CD4-positive, alpha-beta T cell treated with Interleukin-4 for 1 hour (primary cell): ENCODE results near the gene PIEZO2.
"Not testable (repeated sequence)": the region's sequence is repeated elsewhere in the genome, so short reads cannot be mapped to it uniquely, and the experiment has no call there.

Source experiments
- DNase-seq, 2 donors: peaks; one replicate each; pipeline ENCODE4 v3.0.0-alpha.2; 2020 to 2022

Gene PIEZO2

DNA sequence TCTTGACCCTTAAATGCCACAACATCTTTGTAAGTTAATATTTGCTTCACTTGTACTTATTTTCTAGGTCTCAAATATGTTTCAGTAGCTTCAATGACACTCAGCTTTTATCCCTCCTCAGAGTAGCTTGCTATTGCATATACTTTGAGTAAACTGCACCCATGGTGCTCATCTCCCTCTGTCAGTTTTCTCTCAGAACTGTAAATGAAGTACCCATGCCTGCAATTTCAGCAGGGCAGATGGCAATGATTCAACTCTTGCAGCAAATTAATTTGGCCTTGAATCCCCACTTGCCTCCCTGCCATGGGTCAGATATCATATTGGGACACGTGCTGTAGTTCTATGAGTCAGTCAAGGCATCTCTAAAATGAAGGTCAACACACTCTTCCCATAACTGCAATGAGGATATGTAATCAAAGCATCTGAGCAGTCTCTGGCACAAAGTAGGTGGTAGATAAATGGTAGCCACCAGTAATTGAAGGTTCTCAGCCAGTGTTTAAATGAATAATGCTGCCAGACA is 225.8 kb downstream of the PIEZO2 start:
- DNase-seq: no peak

DNA sequence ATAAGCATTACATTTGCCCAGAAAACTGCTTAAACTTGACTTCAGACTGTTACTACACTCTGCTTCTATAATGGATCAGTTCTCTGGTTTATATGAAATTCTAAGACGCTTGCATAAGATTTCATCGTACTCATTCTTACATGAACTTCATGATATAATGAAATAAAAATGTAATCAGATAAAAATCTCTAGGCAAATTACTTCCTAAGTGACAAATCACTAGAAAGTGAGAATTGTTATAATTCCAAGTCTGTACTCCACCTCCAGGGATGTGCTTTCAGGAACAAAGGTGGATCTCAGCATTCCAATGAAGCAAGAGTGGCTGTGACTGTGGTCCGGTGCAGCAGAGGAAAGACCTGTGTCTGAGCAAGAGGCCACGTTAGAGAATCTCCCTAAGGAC is 226.2 kb downstream of the PIEZO2 start:
- DNase-seq: no peak

DNA sequence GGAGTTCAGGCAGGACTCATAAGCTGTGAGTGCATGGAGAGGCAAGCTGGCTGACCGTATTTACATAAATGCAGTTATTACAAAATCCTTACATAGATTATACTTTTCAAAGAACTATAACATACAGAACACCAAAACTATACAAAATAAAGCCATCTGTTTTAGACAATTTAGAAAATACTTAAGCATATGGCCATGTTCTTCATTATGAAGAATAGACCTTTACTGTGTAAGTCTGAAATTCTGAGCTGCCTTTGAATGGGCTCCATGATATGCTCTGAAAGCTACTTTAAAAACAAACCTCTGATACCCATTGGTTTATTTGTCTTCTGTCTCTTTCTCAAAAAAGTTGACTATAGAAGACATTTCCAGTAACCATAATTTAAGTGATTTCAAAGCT is 226.7 kb downstream of the PIEZO2 start:
- DNase-seq: not testable (repeated sequence)

DNA sequence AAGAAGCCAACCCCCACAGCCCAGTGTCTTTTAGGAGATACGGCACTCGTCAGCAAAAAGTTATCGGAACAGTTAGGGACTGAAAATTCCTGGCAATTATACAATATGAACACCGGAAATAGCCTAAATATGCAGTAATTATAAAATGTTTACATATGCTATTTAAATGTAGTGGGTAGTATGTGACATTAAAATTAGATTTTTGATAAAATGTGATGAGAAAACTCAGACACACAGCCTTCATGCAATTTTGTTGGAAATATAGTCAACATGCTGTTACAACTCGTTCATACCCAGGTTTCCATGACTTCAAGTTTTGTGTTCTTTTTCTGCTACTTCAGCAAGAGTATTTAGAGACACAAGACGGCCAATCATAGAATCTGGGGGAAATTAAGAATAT is 229.1 kb downstream of the PIEZO2 start:
- DNase-seq: not testable (repeated sequence)

DNA sequence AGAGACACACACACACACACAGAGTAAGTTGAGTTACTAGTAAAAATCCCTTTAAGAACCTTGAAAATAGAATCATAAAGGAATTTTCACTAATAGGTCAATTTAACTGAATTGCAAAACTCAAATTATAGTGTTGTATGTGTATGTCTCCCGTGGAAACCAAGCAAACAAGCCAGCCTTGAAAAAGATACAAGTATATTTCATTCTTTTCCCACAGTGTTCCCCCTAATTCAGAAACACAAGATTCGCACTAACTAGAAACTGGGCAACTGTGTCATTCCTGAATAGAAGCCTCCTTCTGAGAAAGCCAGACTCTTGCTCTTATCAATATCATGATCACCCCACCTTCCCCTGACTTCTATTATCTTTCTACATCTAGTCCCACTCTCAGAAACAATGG is 229.5 kb downstream of the PIEZO2 start:
- DNase-seq: no peak

DNA sequence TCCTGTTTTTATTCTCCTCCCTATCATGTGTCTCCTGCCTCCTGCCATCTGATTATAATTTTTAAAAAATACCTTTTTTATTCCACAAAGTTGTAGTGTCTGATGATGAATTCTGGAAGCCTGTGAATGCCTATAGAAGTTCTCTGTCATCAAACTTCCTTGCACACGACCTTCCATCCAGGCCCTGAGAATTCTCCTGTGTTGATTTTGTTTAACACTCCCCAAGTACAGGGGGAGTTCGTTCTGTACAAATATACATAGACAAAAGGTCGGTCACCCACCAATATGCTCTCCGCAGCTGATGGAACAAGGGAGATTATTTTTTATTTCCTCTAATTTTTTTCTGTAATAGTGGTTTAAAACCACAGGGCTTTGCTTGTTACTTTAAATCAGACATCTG is 232.5 kb downstream of the PIEZO2 start:
- no peak for DNase-seq

DNA sequence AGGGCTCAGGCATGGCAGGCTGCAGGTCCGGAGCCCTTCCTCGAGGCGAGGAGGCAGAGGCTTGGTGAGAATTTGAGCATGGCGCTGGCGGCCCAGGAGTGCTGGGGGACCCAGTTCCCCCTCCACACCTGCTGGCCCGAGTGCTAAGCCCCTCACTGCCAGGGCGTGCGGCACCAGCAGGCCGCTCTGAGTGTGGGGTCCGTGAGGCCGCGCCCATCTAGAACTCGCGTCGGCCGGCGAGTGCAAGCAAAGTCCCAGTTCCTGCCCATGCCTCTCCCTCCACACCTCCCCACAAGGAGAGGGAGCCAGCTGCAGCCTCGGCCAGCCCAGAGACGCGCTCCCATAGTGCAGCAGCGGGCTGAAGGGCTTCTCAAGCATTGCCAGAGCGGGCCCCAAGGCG is 233.0 kb downstream of the PIEZO2 start:
- no peak for DNase-seq

DNA sequence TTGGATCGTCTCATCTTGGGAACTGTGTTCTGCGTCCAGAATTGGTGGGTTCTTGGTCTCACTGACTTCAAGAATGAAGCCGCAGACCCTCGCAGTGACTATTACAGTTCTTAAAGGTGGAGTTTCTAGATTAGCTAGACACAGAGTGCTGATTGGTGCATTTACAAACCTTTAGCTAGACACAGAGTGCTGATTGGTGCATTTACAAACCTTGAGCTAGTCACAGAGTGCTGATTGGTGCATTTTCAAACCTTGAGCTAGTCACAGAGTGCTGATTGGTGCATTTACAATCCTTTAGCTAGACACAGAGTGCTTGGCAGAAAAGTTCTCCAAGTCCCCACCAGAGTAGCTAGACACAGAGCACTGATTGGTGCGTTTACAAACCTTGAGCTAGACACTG is 233.6 kb downstream of the PIEZO2 start:
- not testable (repeated sequence) for DNase-seq

DNA sequence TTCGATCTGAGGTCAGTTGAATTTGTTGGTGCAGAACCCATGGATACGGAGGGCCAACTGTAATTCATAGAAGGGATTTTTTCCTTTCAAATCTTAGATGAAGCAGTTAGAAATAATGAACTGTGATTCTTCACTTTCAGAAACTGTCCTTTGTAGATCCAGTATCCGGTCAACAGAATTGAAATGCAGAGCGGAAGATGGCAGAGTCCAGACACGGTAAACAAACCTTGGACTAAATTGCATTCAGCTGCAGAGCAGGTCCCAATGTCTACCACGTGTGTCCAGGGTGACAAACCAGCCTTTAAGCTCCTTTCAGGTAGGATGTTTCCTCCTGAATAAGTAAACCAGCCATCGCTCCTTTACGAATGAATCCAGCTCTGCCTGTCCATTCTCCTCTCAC is 234.8 kb downstream of the PIEZO2 start:
- not testable (repeated sequence) for DNase-seq

DNA sequence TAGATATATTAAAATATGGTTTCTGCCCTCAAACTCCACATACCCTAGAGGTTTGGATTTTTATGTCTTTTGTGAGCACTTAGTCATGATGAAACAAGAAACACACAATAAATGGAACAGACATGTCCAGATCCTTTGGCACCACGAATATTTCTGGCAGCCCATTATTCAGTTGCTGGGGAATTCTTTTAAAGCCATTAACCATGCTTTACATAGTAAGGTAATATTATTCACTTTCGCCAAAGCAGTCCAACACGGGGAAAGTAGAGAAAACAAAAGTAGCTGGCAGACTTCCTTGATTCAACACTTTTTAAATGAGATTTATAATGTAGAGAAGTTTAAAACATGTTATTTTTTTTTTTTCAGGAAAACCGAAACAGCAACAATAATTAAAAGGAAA is 235.4 kb downstream of the PIEZO2 start:
- no peak for DNase-seq

DNA sequence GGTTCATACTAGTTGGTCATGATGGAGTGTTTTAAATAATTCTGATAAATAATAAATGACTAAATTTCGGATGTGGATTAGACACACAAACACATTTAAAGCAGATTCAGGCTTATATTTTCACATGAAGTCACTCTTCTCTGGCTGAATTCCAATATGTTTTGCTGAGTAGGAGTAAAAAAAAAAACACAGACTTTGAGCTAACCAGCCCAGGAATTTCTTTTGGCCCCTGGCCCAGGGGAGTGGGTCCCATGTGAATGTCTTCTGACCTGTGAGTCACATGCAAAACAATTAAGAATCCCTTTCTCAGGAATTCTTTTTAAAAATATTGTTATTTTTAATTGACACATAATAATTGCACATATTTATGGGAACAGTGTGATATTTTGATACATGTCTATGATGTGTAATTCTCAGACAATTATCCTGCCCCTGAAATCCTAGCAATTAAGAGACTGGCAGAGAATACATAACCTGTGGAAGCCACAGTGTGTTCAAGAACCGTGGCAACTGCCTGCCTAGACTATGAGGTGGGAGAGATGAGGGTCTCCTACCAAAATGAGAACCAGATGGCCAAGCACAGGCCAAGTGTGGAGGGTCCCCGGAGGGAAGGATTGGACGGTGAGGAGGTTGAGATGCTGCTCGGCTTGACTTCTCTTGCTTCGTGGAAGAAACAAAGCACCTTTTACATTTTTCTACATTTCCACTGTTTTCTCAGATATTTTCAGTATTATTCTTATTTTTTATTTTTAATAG is 236.4 kb downstream of the PIEZO2 start:
- DNase-seq: no peak

DNA sequence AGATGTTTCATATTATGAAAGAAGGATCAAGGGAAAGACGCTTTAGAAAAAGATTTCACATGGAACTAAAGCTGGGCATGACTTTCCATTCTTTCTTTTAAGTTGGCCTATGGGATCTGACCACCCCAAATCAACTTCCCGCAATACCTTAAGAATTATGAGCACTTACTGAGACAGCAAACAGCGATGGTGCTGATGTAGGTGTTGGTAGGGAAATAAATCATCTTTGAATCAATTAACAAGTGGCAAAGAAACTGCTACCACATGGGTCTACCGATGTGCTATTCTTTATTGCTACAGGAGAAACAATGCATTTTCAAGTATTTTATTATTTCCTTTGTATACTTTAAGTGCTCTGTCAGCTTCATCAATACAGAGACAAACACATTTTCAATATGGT is 239.6 kb downstream of the PIEZO2 start:
- DNase-seq: no peak

DNA sequence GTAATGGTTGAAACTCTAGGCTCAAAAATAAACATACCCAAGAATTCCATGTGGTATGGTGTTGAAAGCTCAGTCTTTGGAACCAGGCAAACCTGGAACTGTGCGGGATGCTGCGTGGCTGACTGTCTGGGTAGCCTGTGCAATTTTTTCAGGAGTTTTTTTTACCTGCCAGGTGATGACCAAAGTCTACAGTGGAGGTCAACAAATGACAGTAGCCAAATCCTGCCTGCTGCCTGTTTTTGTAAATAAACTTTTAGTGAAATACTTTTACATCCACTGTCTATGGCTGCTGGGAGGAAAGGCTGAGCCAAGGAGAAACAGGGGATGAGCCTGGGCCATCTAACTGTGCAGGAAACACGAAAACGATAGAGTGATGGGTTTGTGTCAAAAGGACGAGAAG is 240.6 kb downstream of the PIEZO2 start:
- DNase-seq: no peak

DNA sequence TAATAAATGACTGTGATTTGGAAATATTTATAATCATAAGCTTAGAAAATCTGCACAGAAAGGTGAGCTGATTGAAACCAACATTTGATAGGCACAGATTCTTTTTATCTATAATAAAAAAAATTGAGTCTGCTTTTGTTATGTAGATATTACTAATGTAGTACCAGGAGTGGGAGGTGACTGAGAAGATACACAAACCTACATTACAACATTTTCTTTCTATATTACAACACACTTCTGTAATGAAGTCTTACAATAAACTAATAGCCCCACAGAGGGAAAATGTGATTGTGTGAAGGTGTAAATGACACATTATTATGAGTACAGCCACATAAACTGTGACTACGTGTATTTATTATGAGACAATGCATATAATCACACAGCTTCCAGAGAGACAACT is 241.6 kb downstream of the PIEZO2 start:
- DNase-seq: no peak

DNA sequence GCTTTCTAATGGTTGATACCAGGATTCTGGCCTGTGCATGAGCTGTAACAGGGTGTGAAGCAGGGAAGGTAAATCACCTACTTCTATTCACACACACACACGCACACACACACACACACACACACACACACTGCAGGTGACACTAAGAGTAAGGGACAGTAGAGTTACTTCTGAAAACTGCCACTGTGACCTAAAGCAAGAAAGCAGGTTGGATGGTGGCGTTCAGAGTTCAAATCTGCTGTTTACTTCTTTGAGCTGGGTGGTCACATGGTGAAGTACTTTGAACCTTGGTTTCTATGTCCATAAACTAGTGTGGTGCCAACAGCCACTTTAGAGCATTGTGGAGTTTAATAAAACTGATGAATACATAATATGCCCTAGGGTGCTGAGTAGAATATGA is 248.0 kb downstream of the PIEZO2 start:
- no peak for DNase-seq

DNA sequence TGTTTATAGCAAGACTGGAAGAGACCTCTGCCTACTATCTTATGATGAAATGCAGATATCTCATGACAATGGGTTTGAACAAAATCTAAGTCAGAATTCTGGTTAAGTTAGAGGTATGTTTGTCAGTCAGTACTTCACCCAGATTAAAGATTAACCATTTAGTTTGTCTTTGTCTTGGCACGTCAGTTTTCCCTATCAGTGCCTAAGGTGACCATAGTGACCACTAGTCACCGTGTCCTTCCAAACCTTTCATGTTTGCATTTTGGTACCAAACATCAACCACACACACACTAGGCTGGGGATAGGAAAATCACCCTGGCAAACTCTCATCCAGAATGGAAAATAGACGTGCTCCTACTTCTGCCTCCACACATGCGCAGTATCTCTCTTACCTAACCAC is 248.9 kb downstream of the PIEZO2 start:
- DNase-seq: no peak

DNA sequence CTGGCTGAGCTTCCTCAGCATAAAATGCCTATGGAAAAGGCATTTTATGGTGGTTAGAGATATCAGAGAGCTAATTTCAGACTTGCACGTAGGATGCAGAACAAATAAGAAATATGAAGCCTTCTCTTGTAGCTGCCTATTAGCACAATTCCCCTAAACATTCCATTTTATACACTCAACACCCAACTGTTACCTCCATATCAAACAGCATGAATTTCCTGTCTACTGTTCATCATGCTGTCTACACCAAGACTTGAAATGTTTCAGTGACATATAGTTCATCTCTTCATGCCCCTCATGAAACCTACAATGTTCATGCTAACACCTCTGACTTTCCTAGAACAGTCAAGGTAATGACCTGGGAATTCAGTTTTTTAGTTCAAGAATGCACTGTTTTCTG is 249.9 kb downstream of the PIEZO2 start:
- no peak for DNase-seq

DNA sequence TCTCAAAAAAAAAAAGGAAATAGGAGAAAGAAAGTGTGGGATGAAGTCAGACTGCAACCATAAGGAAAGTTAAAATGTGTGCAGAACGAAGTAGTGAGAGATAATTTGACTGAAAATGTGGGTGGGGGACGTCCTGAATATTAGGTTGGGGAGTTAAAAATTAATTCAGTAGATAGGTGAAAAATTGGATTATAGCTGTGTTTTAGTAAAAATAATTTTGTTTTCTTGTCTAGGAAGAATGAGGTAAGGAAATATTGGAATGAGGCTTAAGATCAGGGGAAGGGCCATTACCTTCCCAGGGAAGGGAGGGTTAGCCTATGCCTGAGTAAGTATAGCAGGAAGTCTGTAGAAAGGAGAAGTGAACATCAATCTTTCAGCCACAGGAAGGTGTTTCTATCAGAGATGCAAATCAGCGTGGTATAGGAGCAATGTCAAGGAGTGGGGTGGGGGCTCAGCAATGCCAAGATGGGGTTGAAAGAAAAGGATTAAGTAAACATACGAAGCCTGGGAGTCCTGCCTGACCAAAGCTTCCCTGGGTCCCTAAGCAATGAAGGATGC is 250.9 kb downstream of the PIEZO2 start:
- no peak for DNase-seq

DNA sequence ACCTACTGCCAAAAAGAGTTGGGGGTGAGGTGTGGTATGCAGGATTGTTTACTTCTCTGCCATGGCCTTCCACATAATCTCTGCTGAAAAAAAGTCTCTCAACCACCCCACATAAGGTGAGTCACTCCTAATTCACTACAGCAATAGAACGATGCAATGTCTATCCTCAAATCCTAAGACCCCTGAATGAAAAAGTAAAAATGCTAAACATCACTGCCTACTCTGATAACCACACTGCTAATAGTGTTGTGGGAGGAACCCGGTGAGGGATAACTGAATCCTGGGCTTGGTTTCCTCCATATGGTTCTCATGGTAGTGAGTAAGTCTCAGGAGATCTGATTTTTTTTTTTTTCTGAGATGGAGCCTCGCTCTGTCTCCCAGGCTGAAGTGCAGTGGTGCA is 252.5 kb downstream of the PIEZO2 start:
- no peak for DNase-seq

DNA sequence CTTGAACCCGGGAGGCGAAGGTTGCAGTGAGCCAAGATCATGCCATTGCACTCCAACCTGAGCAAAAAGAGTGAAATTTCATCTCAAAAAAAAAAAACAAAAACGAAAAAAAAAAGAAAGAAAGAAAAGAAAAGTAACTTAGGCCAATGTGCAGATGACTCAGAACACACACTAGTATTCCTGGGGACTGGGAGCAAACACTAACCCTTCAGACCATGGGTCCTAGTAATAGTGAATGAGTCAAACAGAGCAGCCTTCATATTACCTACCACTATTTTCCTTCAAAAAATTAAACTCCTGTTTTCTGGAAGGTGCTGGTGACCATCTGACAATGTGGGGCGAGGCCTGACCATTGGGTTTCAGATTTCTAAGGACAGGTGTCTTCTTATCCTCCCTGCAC is 253.4 kb downstream of the PIEZO2 start:
- no peak for DNase-seq

DNA sequence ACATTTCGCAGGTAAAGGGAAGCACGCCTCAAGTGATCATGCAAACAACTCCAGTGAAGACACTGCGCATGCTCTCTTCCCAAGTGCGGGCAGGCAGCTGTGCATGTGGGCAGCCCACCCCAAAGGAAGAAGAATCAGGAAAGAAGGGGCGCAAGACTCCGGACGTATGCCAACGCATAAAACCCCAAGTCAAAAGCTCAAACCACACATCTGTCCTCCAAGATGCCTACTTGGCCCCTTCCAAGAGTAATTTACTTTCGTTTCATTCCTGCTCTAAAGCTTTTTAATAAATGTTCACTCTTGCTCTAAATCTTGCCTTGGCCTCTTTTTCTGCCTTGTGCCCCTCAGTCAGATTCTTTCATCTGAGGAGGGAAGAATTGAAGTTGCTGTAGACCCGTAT is 254.9 kb downstream of the PIEZO2 start:
- DNase-seq: no peak

DNA sequence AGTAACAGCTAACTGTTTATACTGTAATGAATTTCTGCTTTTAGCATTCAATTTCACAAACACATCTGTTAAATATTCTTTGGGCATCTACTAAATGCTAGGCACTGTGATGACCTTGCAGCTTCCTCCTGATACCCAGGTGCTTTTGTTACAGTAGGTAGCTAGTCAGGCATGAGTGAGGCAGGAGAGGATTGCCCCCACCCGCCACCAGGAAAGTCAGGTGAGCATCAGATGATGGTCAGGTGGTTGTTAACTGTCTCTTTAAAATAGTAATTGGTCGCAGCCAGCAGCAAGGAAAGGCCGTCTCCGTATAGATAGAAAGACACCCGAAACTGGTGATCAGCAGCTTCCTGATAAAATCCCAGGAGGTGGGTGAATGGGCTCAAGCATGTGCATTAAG is 255.6 kb downstream of the PIEZO2 start:
- DNase-seq: no peak

DNA sequence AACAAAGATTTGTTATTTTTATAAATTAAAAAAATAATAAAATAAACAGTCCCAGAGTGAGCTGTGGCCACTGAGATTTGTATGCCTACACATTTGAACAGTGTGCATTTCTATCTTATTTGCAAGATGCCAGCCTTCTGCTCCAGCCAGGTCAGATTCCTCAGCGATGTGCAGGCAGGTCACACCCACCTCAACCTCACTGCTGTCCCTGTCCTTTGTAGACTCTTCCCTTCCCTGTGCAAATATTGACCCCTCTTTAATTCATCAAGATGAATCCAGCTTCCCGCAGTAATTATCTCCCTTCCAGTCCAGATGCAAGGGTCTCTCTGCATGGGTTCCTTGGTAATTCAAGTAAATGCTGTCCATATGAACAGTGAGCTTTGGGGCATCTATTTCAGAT is 256.2 kb downstream of the PIEZO2 start:
- DNase-seq: no peak

DNA sequence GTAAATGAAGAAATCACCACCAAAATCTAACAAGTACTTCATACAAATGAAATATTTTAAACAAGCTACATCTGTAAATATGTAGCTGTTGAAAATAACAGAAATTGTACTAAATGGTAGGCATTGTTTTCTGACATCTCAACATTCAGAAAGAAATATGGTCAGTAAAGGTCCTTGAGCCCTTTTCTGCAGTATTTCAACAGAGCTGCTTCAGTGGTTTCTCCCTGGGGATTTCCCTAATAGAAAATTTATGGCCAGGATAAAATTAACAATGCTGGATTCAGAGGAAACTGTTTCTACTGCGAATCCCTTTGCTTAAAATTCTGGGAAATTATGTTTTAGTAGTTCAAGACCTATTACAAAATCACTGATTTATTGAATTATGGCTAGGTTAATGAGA is 256.6 kb downstream of the PIEZO2 start:
- DNase-seq: no peak

DNA sequence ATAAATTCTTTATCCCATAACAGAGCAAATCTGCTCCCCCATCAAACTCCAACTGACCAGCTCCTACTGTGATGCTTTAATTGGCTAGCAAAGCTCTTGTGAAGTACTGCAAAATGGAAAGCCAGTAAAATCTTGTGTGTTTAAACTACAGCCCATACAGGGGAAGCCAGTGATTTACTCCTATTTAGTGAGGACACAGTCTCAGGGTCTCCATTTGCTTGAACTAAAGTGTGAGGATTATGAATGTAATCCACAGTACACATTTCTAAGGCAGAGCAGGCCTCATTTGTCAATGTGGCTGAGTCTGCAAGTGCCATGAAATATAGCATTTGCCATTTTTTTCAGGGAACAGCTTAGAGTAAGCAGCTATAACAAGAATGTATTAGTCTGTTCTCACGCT is 259.3 kb downstream of the PIEZO2 start:
- no peak for DNase-seq
